ENCODE results near the gene LYPD6B.
"Not testable (repeated sequence)": the region's sequence is repeated elsewhere in the genome, so short reads cannot be mapped to it uniquely, and the experiment has no call there.

DNA sequence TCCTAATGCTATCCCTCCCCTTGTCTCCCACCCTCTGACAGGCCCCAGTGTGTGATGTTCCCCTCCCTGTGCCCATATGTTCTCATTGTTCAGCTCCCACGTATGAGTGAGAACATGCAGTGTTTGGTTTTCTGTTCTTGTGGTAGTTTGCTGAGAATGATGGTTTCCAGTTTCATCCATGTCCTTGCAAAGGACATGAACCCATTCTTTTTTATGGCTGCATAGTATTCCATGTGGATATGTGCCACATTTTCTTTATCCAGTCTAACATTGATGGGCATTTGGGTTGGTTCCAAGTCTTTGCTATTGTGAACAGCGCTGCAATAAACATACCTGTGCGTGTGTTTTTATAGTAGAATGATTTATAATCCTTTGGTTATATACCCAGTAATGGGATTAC lies 212.9 kb downstream of the LYPD6B start:
- TF ChIP-seq, protein P1, sequence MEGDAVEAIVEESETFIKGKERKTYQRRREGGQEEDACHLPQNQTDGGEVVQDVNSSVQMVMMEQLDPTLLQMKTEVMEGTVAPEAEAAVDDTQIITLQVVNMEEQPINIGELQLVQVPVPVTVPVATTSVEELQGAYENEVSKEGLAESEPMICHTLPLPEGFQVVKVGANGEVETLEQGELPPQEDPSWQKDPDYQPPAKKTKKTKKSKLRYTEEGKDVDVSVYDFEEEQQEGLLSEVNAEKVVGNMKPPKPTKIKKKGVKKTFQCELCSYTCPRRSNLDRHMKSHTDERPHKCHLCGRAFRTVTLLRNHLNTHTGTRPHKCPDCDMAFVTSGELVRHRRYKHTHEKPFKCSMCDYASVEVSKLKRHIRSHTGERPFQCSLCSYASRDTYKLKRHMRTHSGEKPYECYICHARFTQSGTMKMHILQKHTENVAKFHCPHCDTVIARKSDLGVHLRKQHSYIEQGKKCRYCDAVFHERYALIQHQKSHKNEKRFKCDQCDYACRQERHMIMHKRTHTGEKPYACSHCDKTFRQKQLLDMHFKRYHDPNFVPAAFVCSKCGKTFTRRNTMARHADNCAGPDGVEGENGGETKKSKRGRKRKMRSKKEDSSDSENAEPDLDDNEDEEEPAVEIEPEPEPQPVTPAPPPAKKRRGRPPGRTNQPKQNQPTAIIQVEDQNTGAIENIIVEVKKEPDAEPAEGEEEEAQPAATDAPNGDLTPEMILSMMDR (IDR thresholded peaks at IDR 0.05) = not testable (repeated sequence)
- TF ChIP-seq POLR2A (IDR thresholded peaks at IDR 0.05); POLR2AphosphoS5 (IDR thresholded peaks at IDR 0.05; ENCODE audit: insufficient read depth in 1 of 2, low read depth in 1 of 2): not testable (repeated sequence)

All from vagina (tissue), 2 donors.